GM12873 (cell line): ENCODE data around the gene ELP5.

Source experiments
- CTCF ChIP-seq: IDR thresholded peaks from 2 replicates; pipeline ENCODE4 v1.5.1; 2012; ENCODE audit warnings: low read depth, mild to moderate bottlenecking, moderate library complexity, low read length, control low read depth; ENCODE audit not compliant: insufficient read depth; ENCODE audit errors: missing control alignments

ELP5 gene

GRCh38 chr17:7240375-7240774, 11.6 kb upstream of the ELP5 start:
- TF ChIP-seq CTCF, result no peak

- no peak for TF ChIP-seq CTCF
Measured at GRCh38 chr17:7241090-7241733, 10.8 kb upstream of the ELP5 start.

GRCh38 chr17:7241783-7242716, 10.0 kb upstream of the ELP5 start, which contains the start of gene GABARAP:
Gene GABARAP (minus strand): TSS chr17:7242449. CDS start chr17:7242330, 119 bp downstream.
- no peak for TF ChIP-seq CTCF

GRCh38 chr17:7242717-7243452, 9.1 kb upstream of the ELP5 start:
- no peak for TF ChIP-seq CTCF

GRCh38 chr17:7243453-7243729, 8.6 kb upstream of the ELP5 start:
- no peak for TF ChIP-seq CTCF

- TF ChIP-seq CTCF, result no peak
Measured at GRCh38 chr17:7246779-7247178, 5.2 kb upstream of the ELP5 start.

- no peak for TF ChIP-seq CTCF
Measured at GRCh38 chr17:7248796-7249195, 3.2 kb upstream of the ELP5 start.
